Measurements from ENCODE around the gene EXD3.

The EXD3 gene

DNA sequence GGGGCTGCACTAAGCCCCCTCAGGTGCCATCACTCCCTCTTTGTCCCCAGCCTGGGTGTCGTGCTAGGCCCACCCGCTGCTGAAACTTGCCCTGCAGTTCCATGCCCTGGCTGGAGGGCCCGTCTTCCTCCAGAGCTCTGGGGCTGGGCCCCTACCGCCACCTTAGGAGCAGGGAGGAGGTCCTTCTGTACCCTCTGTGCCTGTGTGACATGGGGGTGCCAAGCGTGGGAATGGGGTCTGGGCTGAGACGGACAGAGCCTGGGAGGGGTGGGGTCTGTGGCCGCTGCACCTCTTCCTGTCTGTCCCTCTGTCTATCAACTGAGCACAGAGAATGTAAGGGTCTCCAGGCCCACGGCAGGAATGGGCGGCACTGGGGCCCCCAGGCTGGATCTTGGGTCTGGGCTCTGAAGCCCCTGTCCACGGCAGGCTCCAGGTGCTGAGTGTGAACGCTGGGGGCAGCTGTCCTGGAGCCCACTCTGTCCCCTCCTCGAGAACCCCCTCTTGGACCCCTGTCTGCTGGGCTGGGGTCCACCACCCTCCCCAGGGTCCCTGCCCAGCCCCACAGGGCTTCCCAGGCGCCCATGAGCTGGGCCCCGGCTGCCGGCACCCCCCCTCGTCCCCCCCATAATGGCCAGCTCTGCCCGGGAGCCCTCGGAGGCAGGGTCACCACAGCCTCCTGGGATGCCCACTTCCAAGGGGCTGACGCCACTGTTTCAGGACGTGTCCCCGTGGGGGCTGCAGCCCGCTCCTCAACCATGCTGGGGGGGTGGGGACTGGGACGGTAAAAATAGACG lies 105.0 kb downstream of the EXD3 start:
- DNase-seq (ENCODE audit: low read depth in 2 of 2): no peak

GRCh38 chr9:137317021-137317717 lies 105.8 kb downstream of the EXD3 start:
- DNase-seq (ENCODE audit: low read depth in 2 of 2): no peak

- DNase-seq (ENCODE audit: low read depth in 2 of 2): no peak
Measured at GRCh38 chr9:137316012-137316981, 106.7 kb downstream of the EXD3 start.

- DNase-seq (ENCODE audit: low read depth in 2 of 2): no peak
Measured at GRCh38 chr9:137315581-137316011, 107.4 kb downstream of the EXD3 start.

- DNase-seq (ENCODE audit: low read depth in 2 of 2): no peak
Measured at GRCh38 chr9:137314561-137315560, 108.1 kb downstream of the EXD3 start.

DNA sequence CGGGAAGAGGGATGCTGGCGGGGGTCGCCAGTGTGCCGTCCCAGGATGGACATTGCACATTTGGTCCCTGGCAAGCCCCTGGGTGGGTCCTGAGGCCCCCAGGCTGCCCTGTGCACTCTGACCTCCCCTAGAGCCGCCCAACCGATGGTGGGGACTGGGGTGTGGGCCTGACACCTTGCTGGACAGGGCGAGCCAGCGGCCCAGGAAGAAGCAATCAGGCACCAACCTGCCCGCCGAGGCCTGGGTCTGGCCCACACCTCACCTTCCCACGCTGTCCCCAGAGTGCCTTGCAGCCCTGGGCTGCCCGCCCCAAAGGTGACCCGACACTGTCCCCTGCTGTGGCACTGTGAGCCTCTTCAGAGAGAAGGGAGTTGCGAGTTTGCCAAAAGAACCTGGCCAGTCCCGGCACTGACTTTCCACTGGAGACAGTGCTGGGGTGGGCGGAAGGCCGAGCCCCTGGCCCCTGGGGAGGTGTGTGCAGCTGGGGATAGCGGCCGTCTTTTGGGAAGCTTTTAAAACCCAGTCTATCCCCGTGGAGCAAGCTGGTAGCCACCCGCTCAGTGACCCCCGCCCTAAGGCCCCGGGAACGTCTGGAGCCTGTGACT lies 108.9 kb downstream of the EXD3 start:
- no peak for DNase-seq (ENCODE audit: low read depth in 2 of 2)

DNA sequence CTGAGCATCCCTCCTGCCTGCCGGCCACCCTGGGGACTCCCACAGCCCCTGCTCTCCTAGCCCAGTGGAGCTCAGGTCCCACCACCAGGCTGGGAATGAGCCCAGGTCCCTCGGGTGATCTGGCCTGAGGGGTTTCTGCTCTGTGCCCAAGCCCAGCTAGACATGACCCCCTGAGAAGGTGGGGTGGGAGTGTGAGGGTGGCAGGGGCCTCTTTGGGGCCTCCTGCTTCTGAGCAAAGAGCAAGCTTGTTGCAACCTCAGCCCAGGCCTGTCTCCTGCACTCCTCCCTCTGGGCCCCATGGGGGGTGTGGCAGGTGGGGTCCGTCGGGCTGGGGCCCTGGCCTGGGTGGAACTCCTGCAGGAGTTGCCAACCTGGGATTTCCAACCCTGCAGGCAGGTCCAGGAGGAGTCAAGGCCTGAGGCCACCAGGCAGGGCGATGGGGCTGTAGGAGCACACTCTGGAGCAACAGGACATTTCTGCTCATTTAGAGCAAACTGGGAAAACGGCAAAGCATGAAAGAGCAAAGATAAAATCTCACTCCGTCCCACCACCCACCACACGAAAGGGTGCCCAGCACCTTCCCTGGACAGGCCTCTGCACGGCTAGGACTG lies 109.5 kb downstream of the EXD3 start:
- no peak for DNase-seq (ENCODE audit: low read depth in 2 of 2)

GRCh38 chr9:137312852-137313325 lies 110.1 kb downstream of the EXD3 start:
- DNase-seq (ENCODE audit: low read depth in 2 of 2): no peak

DNA sequence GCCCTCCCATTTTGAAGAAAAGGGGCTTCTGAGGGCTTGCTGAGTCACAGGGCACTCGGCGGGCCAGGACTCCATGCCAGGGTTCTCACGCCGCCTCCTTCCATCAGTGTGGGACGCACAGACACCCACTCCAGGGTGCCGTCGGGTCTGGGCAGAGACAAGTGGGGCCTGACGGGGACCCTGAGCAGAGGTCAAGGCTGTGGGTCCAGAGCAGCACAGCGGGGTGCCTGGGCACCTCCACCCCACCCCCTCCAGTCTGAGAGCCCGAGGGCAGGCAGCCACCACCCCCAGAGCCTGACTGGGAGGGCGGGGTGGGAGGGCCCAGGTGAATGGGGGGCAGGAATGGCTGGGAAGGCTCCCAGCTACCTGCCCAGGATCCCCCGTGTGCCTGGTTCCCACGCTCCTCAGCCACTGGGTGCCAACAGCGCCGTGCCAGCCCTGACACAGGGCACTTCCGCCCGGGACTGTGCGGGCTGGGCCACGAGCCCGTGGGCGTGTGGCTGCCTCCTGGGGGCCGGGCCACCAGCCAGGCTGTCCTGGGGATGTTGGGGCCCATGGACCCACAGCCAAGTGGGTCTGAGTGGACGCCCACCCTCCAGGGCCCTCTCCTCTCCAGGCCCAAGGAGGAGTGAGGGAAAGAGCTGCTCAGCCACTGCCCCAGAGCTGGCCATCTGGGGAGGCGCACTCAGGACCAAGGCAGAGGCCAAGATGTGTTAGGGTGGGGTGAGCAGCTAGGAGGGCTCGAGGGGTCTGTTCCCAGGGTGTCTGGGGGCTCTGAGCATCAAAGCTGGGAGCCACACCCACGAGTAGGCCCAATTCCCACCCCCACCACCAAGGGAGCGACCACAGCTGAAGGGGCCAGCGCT lies 110.7 kb downstream of the EXD3 start:
- DNase-seq (ENCODE audit: low read depth in 2 of 2): no peak

GRCh38 chr9:137311171-137311985 lies 111.6 kb downstream of the EXD3 start:
- DNase-seq (ENCODE audit: low read depth in 2 of 2): no peak

DNA sequence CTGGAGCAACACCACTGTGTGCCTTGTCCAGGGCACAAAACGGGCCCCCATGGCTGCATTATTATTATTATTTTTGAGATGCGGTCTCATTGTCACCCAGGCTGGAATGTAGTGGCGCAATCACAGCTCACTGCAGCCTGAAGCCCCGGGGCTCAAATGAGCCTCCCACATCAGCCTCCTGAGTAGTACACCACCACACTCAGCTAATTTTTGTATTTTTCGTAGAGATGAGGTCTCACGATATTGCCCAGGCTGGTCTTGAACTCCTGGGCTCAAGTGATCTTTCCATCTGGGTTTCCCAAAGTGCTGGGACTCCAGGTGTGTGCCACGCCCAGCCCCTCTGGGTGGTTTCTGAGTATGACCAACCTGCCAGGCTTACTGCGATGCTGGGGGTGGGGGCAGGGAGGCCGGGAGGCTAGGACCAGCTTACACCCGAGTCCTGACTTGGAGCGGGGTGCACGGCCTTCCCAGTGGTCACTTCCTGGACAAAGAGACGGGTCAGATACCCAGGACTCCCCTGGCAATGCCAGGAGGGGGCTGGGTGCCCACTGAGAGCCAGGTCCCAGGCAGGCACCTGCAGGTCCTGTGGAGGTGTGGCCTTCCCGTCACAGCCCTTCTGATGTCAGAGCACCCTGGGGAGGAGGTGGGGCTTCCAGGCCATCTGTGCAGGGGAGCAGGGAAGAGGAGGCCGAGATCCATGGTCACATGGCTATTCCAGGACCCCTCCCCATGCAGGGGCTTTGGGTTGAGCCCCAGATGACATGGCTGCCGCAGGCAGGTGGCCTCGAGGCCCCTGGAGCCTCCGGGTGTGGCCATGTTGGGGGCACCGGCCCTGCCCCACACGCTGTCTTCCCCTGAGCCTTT lies 112.5 kb downstream of the EXD3 start:
- no peak for DNase-seq (ENCODE audit: low read depth in 2 of 2)

GRCh38 chr9:137309368-137310188 lies 113.4 kb downstream of the EXD3 start:
- no peak for DNase-seq (ENCODE audit: low read depth in 2 of 2)

DNA sequence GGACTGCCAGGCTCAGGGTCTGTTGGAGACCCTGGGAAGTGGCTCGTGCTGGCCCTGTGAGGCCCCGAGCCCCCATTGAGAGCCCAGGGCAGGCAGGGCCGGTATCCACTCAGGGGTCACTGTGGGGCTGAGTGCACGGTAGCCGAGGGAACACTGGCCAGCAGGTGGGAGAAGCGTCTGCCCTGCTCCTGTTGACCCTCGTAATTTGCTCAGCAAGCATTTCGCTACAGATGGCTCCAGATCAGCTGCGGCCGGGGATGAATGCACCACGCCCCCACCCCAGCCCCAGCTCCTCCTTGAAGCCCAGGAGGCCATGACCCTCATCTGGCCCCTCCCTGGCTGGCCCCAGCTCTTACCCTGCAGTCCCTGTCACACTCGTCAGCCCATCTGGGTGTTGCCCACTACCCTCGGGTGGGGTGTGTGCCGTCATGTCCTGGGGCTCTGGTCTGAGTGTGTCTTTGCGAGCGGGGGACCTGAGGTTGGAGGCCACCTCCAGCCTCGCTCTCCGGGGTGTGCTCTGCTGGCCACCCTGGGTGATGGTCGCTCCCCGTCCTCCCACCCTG lies 114.8 kb downstream of the EXD3 start:
- no peak for DNase-seq (ENCODE audit: low read depth in 2 of 2)

- no peak for DNase-seq (ENCODE audit: low read depth in 2 of 2)
Measured at GRCh38 chr9:137307255-137308056, 115.5 kb downstream of the EXD3 start.

GRCh38 chr9:137306850-137307254 lies 116.1 kb downstream of the EXD3 start:
- no peak for DNase-seq (ENCODE audit: low read depth in 2 of 2)
